PC-3 (cell line): Measurements from ENCODE around the gene FSIP1. TPM values are rescaled to one million over a fixed set of nuclear protein-coding genes. Genes with fewer than 3 reads are reported as not detected.

ENCODE experiments used
- ATAC-seq: fragments of 200-7000 bp; cut with Tn5 transposase; 2 replicates; pipeline ENCODE4 v1.9.1; 2020; ENCODE audit warnings: mild to moderate bottlenecking, moderate library complexity
- BruUV-seq: library from RNA; stranded (reverse); fragments of 400-500 nt; replicated peaks from 2 replicates; lab custom pipeline; 2021; lab: Mats Ljungman, UMichigan
- CTCF ChIA-PET: fragments of 300-600 bp; sonication (Branson Sonifier 250); formaldehyde crosslinking; loops from one replicate; lab custom pipeline; 2022; ENCODE audit warnings: antibody characterized with exemption; lab: Charles Lee
- POLR2A ChIA-PET: fragments of 300-600 bp; sonication (Branson Sonifier 250); formaldehyde crosslinking; loops from one replicate; lab custom pipeline; 2022; ENCODE audit warnings: antibody characterized with exemption; ENCODE audit not compliant: unreplicated experiment; lab: Charles Lee
- DNase-seq: peaks from one replicate; pipeline ENCODE4 v3.0.0-alpha.2; 2015
- H2AFZ ChIP-seq: fragments of 300-600 bp; sonication (generic); 2 replicates; pipeline ENCODE4 v1.6.0; 2016; ENCODE audit warnings: antibody characterized with exemption, low read length
- H3F3A ChIP-seq: fragments of 300-600 bp; sonication (generic); one replicate; pipeline ENCODE4 v1.6.0; 2017; ENCODE audit warnings: antibody characterized with exemption, low read length, control low read depth, mild to moderate bottlenecking; ENCODE audit not compliant: unreplicated experiment
- H3K27ac ChIP-seq: fragments of 300-600 bp; sonication (generic); 2 replicates; pipeline ENCODE4 v1.5.1; 2016; ENCODE audit warnings: mild to moderate bottlenecking, low read length
- H3K27me3 ChIP-seq: fragments of 300-600 bp; sonication (generic); 2 replicates; pipeline ENCODE4 v1.6.1; 2016; ENCODE audit warnings: low read length, mixed read lengths
- H3K36me3 ChIP-seq: fragments of 300-600 bp; sonication (generic); 2 replicates; pipeline ENCODE4 v1.6.1; 2016; ENCODE audit warnings: low read depth, mixed run types, low read length, mixed read lengths
- H3K4me1 ChIP-seq: fragments of 300-600 bp; sonication (generic); 2 replicates; pipeline ENCODE4 v1.5.1; 2016; ENCODE audit warnings: low read length; ENCODE audit not compliant: insufficient read depth
- H3K4me2 ChIP-seq: fragments of 300-600 bp; sonication (generic); 2 replicates; pipeline ENCODE4 v1.6.0; 2016; ENCODE audit warnings: low read length
- H3K4me3 ChIP-seq: fragments of 300-600 bp; sonication (generic); 2 replicates; pipeline ENCODE4 v1.5.1; 2016; ENCODE audit warnings: mild to moderate bottlenecking, low read length, mixed read lengths
- H3K79me2 ChIP-seq: fragments of 300-600 bp; sonication (generic); 2 replicates; pipeline ENCODE4 v1.6.1; 2017; ENCODE audit warnings: low read length, mixed read lengths
- H3K9ac ChIP-seq: fragments of 300-600 bp; sonication (generic); 2 replicates; pipeline ENCODE4 v1.6.0; 2016; ENCODE audit warnings: mild to moderate bottlenecking, low read length
- H3K9me2 ChIP-seq: fragments of 300-600 bp; sonication (generic); replicated peaks from 2 replicates; pipeline ENCODE4 v1.6.1; 2016; ENCODE audit warnings: mixed run types, low read length, mixed read lengths
- H3K9me3 ChIP-seq: fragments of 300-600 bp; sonication (generic); 2 replicates; pipeline ENCODE4 v1.6.1; 2016; ENCODE audit warnings: low read length, mixed read lengths
- H4K20me1 ChIP-seq: fragments of 300-600 bp; sonication (generic); 2 replicates; pipeline ENCODE4 v1.6.1; 2016; ENCODE audit warnings: low read length, mixed read lengths
- CTCF ChIP-seq: fragments of 300-600 bp; sonication (generic); conservative IDR thresholded peaks from 2 replicates; pipeline ENCODE4 v1.5.1; 2017; ENCODE audit warnings: antibody characterized with exemption, low read depth, mild to moderate bottlenecking, low read length
- EZH2 ChIP-seq: fragments of 300-600 bp; sonication (generic); IDR thresholded peaks from one replicate; pipeline ENCODE4 v1.6.1; 2017; ENCODE audit warnings: antibody characterized with exemption, mild to moderate bottlenecking, low read length; ENCODE audit not compliant: unreplicated experiment
- EZH2phosphoT487 ChIP-seq: fragments of 300-600 bp; sonication (generic); IDR thresholded peaks from 2 replicates; pipeline ENCODE4 v1.6.1; 2018; ENCODE audit warnings: mild to moderate bottlenecking, antibody characterized with exemption, low read length, borderline replicate concordance
- intact Hi-C: fragments of 100-400 bp; cut with micrococcal nuclease; formaldehyde crosslinking; loops from 2 replicates; pipeline ENCODE4 v1.9.0; 2023
- total RNA-seq: library from RNA; depleted of rRNA; stranded (reverse); fragments of >200 nt; gene quantifications from 2 replicates; pipeline ENCODE4 v1.2.3, GENCODE V29; 2014

FSIP1 gene
- total RNA-seq, 1 experiment from 2014 or later, result 0.07 TPM

GRCh38 chr15:39564972-39565665 is 217.5 kb downstream of the FSIP1 start:
- Histone ChIP-seq H2AFZ (no peak overlapping the region), H3K4me1 (no peaks in the 10 kb centered on the region), H3K27ac (no peak overlapping the region), H3K9me2 (no peaks in the 10 kb centered on the region), H3K4me3 (no peak overlapping the region), H3K79me2 (no peaks in the 10 kb centered on the region), H3K27me3 (no peaks in the 10 kb centered on the region), H3K9ac (no peak overlapping the region), H3K36me3 (no peaks in the 10 kb centered on the region), H4K20me1 (no peaks in the 10 kb centered on the region), H3F3A (no peaks in the 10 kb centered on the region), H3K9me3 (no peaks in the 10 kb centered on the region), H3K4me2 (no peak overlapping the region)
- TF ChIP-seq EZH2phosphoT487 (no peak), CTCF (no peak), EZH2 (no peak)
- DNase-seq (no peak), ATAC-seq (no peak)
- intact Hi-C loops, result no loop called here
- ChIA-PET CTCF (no interaction called here), POLR2A (no interaction called here)
- no TSS peak for BruUV-seq

GRCh38 chr15:39558421-39558820 is 224.2 kb downstream of the FSIP1 start:
- POLR2A ChIA-PET, result no interaction called here
- Histone ChIP-seq H3K9me2 (no peaks in the 10 kb centered on the region), H3K4me1 (no peaks in the 10 kb centered on the region), H4K20me1 (no peaks in the 10 kb centered on the region), H2AFZ (no peak overlapping the region), H3K9me3 (no peaks in the 10 kb centered on the region), H3K27ac (no peak overlapping the region), H3K79me2 (no peaks in the 10 kb centered on the region), H3K27me3 (no peaks in the 10 kb centered on the region), H3K9ac (no peak overlapping the region), H3K4me3 (no peak overlapping the region), H3K36me3 (no peaks in the 10 kb centered on the region), H3K4me2 (no peak overlapping the region), H3F3A (no peaks in the 10 kb centered on the region)
- no peak for ATAC-seq
- intact Hi-C loops, result no loop called here
- CTCF ChIA-PET, result no interaction called here
- BruUV-seq, result no TSS peak
- DNase-seq, result no peak
- no peak for TF ChIP-seq EZH2
- TF ChIP-seq CTCF, result no peak
- TF ChIP-seq EZH2phosphoT487, result no peak

GRCh38 chr15:39556461-39556860 is 226.2 kb downstream of the FSIP1 start:
- Histone ChIP-seq H2AFZ (no peak overlapping the region), H4K20me1 (no peaks in the 10 kb centered on the region), H3K9me2 (no peaks in the 10 kb centered on the region), H3K4me1 (no peaks in the 10 kb centered on the region), H3K9ac (no peak overlapping the region), H3K4me2 (no peak overlapping the region), H3K36me3 (no peaks in the 10 kb centered on the region), H3K9me3 (no peaks in the 10 kb centered on the region), H3K79me2 (no peaks in the 10 kb centered on the region), H3K4me3 (no peak overlapping the region), H3K27ac (no peak overlapping the region), H3F3A (no peaks in the 10 kb centered on the region), H3K27me3 (no peaks in the 10 kb centered on the region)
- no TSS peak for BruUV-seq
- no peak for TF ChIP-seq CTCF
- TF ChIP-seq EZH2, result no peak
- no peak for TF ChIP-seq EZH2phosphoT487
- ATAC-seq (no peak), DNase-seq (no peak)
- CTCF ChIA-PET, result no interaction called here
- POLR2A ChIA-PET, result no interaction called here
- intact Hi-C loops, result no loop called here
